Calu3 (cell line): ENCODE results near the gene FES. TPM values are rescaled to one million over a fixed set of nuclear protein-coding genes. Genes with fewer than 3 reads are reported as not detected.
"Not testable (repeated sequence)": the region's sequence is repeated elsewhere in the genome, so short reads cannot be mapped to it uniquely, and the experiment has no call there.

Experiments used
- BruUV-seq: library from RNA; stranded (reverse); fragments of 400-500 nt; replicated peaks from 2 replicates; lab custom pipeline; 2021; lab: Mats Ljungman, UMichigan
- CTCF ChIA-PET: fragments of 300-600 bp; sonication (Branson Sonifier 250); formaldehyde crosslinking; loops from one replicate; lab custom pipeline; 2022; ENCODE audit warnings: antibody characterized with exemption; lab: Charles Lee
- DNase-seq: peaks from one replicate; pipeline ENCODE4 v3.0.0; 2022
- H3K27ac Mint-ChIP-seq: one replicate; pipeline ENCODE4 v1.8.0; 2022; ENCODE audit warnings: mixed read lengths; ENCODE audit not compliant: unreplicated experiment
- H3K27me3 Mint-ChIP-seq: one replicate; pipeline ENCODE4 v1.8.0; 2022; ENCODE audit warnings: mixed read lengths; ENCODE audit not compliant: unreplicated experiment
- H3K36me3 Mint-ChIP-seq: one replicate; pipeline ENCODE4 v1.8.0; 2022; ENCODE audit warnings: mild to moderate bottlenecking, moderate library complexity, mixed read lengths; ENCODE audit not compliant: insufficient read depth, unreplicated experiment
- H3K4me1 Mint-ChIP-seq: one replicate; pipeline ENCODE4 v1.8.0; 2022; ENCODE audit warnings: mild to moderate bottlenecking, low read depth, mixed read lengths; ENCODE audit not compliant: unreplicated experiment
- H3K4me3 Mint-ChIP-seq: one replicate; pipeline ENCODE4 v1.8.0; 2022; ENCODE audit warnings: mild to moderate bottlenecking, low read depth, moderate library complexity, mixed read lengths; ENCODE audit not compliant: unreplicated experiment
- H3K9me3 Mint-ChIP-seq: one replicate; pipeline ENCODE4 v1.8.0; 2022; ENCODE audit warnings: low read depth, mixed read lengths; ENCODE audit not compliant: unreplicated experiment
- CTCF ChIP-seq: fragments of 200-600 bp; IDR thresholded peaks from one replicate; pipeline ENCODE4 v1.8.0; 2022; ENCODE audit warnings: antibody characterized with exemption; ENCODE audit not compliant: unreplicated experiment
- intact Hi-C: fragments of 100-400 bp; cut with micrococcal nuclease; formaldehyde crosslinking; loops from one replicate; pipeline ENCODE4 v1.10.0; 2022; ENCODE audit not compliant: unreplicated experiment
- total RNA-seq: library from RNA; stranded (reverse); gene quantifications from 2 replicates; pipeline ENCODE4 v1.2.3, GENCODE V29; 2022

FES gene
- total RNA-seq, 1 experiment from 2014 or later, result 1.7 TPM

DNA sequence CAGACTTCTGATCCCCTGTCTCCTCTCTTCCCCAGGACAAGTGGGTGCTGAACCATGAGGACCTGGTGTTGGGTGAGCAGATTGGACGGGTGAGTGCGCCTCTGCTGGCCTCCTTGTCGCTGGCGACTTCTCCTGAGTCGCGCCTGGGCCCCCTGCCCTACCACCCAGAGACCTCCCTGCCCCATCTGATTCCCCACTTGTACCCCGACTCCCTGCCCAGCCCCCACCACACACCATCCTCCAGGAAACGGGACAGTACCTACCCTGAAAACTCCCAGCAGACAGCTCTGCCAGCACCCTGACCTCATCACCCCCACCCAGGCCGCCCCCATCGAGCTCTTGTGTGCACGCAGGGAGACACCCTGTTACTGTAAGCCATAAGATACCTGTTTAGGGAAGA, 7.7 kb downstream of the FES start:
- peaks cover 41% of the 10 kb centered on the region for H3K27me3 Mint-ChIP-seq
- H3K36me3 Mint-ChIP-seq, result no peaks in the 10 kb centered on the region
- intact Hi-C loops, result no loop called here
- CTCF ChIA-PET, result no interaction called here
- H3K4me3 Mint-ChIP-seq, result no peak overlapping the region
- no TSS peak for BruUV-seq
- no peaks in the 10 kb centered on the region for H3K9me3 Mint-ChIP-seq
- no peaks in the 10 kb centered on the region for H3K4me1 Mint-ChIP-seq
- no peak for DNase-seq
- H3K27ac Mint-ChIP-seq, result no peak overlapping the region
- no peak for TF ChIP-seq CTCF

- H3K36me3 Mint-ChIP-seq, result no peaks in the 10 kb centered on the region
- no peaks in the 10 kb centered on the region for H3K9me3 Mint-ChIP-seq
- no peak overlapping the region for H3K27ac Mint-ChIP-seq
- peaks cover 41% of the 10 kb centered on the region for H3K27me3 Mint-ChIP-seq
- BruUV-seq, result no TSS peak
- CTCF ChIA-PET, result no interaction called here
- H3K4me3 Mint-ChIP-seq, result no peak overlapping the region
- DNase-seq, result no peak
- intact Hi-C loops, result no loop called here
- TF ChIP-seq CTCF, result peak; percentile 25
- no peaks in the 10 kb centered on the region for H3K4me1 Mint-ChIP-seq
These were observed 8.3 kb downstream of the FES start for GRCh38 chr15:90892498-90893174.

- no TSS peak for BruUV-seq
- Mint-ChIP-seq H3K36me3 (no peaks in the 10 kb centered on the region), H3K9me3 (no peaks in the 10 kb centered on the region), H3K4me1 (no peaks in the 10 kb centered on the region), H3K27me3 (peaks cover 42% of the 10 kb centered on the region), H3K4me3 (no peak overlapping the region), H3K27ac (no peak overlapping the region)
- DNase-seq, result no peak
- CTCF ChIA-PET, result no interaction called here
- TF ChIP-seq CTCF, result no peak
- intact Hi-C loops, result no loop called here
These were observed 9.1 kb downstream of the FES start for GRCh38 chr15:90893175-90894090.

DNA sequence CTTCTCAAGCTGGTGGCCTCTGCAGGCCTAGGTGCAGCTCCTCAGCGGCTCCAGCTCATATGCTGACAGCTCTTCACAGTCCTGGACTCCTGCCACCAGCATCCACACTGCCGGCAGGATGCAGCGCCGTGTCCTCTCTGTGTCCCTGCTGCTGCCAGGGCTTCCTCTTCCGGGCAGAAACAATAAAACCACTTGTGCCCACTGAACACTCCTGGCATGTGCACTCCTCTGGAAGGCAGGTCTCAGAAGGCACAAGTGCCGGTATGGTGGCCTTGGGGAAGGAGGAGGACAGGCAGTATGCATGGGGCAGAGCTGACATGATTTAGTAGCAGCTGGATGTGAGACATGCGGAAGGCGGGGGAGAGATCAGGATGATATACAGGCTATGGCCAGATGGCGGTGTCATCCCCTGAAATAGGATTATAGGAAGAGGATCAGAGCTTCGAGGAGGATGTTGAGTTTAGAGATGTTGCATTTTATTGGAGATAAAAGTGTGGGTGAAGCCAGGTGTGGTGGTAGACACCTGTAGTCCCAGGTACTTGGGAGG, 11.3 kb downstream of the FES start:
- BruUV-seq, result no TSS peak
- CTCF ChIA-PET, result no interaction called here

GRCh38 chr15:90897131-90897655, 12.9 kb downstream of the FES start:
- H3K4me3 Mint-ChIP-seq, BruUV-seq, H3K36me3 Mint-ChIP-seq, DNase-seq, CTCF ChIA-PET, intact Hi-C loops, H3K9me3 Mint-ChIP-seq, H3K27ac Mint-ChIP-seq: not testable (repeated sequence)
- Mint-ChIP-seq H3K27me3 (peaks cover 34% of the 10 kb centered on the region), H3K4me1 (peaks cover 10% of the 10 kb centered on the region)

More for the DNA sequence above, 11.3 kb downstream of the FES start:
- no peaks in the 10 kb centered on the region for H3K36me3 Mint-ChIP-seq
- no peak overlapping the region for H3K4me3 Mint-ChIP-seq
- TF ChIP-seq CTCF, result peak; percentile 3
- H3K9me3 Mint-ChIP-seq, result no peaks in the 10 kb centered on the region
- no peak for DNase-seq
- H3K27me3 Mint-ChIP-seq, result peaks cover 34% of the 10 kb centered on the region
- H3K27ac Mint-ChIP-seq, result no peak overlapping the region
- no peaks in the 10 kb centered on the region for H3K4me1 Mint-ChIP-seq
- intact Hi-C loops, result no loop called here
